CD4-positive, alpha-beta T cell treated with Interleukin-4 for 1 hour (primary cell): ENCODE results near the gene AGPAT3.
A peak's percentile ranks its signal among the peaks of the same experiment; 100 is the strongest.

ENCODE experiments used
- DNase-seq, 2 donors: peaks; one replicate each; pipeline ENCODE4 v3.0.0-alpha.2; 2020 to 2022

Gene AGPAT3

DNA sequence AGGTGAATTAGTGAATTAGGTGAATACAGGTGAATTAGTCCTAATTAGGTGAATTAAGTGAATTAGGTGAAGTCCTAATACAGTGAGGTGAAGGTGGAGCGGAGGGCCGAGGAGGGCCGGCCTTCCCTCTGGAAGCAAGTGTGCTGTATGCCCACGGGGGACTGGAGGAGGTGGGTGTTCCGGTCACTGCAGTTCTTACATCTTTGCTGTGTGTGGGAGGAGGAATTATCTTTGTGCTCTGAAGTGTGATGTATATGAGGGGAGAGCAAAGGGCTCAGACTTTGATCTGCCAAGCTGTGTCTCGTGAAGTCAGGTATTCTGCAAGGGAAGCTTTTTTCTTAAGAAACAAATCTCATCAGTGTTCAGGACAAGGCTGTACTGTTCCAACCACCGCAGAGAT, 45.4 kb downstream of the AGPAT3 start:
- no peak for DNase-seq

- no peak for DNase-seq
These were observed 46.3 kb downstream of the AGPAT3 start for GRCh38 chr21:43911015-43911934.

DNA sequence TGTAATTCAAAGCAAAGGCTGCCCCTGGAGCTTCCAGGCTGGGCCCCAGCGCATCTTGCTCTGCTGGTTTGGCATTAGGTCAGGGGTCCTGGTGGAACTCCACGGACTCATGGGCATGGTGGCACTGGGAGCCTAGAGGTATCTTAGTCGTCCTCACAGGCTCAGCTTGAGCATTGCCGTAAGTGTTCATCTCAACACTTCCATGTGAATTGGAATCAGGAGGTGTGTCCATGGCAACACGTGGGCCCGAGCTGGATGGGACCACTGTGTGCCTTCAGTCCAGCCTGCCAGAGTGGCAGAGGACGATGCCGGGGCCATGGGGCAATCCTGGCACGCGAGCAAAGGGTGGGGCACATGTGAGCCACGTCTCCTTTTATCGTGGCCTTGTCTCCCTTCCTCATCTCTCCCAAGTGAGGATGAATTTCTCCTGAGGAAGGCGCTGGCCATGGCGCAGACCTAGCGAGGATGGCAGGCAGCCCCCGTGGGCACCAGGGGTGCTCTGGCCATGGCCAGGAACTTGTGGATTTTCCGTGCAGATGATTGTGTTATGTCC, 47.0 kb downstream of the AGPAT3 start:
- no peak for DNase-seq

- DNase-seq: no peak
These were observed 47.5 kb downstream of the AGPAT3 start for GRCh38 chr21:43912500-43912899.

DNA sequence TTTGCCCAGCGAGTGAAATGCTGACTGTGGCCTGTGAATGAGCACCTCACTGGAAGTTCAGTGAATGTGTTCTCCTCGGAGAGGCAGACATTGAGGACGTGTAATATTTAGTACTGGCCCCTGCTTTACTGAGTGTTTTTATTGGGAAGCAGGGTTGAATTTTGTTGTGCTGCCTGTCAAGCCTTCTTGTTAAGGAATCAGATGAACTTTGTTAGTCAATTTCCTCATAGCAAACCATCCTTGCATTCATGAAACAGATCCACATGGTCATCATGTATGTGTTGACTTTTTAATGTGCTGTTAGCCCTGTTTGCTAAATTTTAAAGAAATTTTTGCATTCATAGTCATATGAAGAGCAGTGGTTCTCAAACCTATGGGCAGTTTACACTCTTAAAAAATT, 47.9 kb downstream of the AGPAT3 start:
- DNase-seq: no peak

- no peak for DNase-seq
These were observed 48.9 kb downstream of the AGPAT3 start for GRCh38 chr21:43913928-43914327.

DNA sequence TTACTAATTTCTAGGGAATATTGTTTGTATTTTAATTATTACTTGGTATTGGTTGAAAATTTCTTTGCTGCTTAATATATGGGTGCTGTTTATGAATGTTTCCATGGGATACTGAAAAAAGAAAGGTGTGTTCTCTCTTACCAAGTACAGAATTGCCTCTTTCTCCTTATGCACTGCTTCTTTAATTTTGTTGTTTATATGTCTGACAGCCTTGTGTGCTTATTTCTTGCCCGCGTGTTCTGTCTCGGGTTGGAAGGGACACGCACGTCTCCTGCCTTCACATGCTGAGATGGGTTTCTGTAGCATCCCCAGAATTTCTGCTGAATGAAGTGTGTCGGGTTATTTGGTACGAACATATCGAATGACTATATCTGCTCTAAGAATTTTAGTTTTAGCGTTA, 51.1 kb downstream of the AGPAT3 start:
- no peak for DNase-seq

- DNase-seq: peak; percentile 65 to 68
These were observed 51.9 kb downstream of the AGPAT3 start for GRCh38 chr21:43916691-43917514.

GRCh38 chr21:43917515-43918384, 52.7 kb downstream of the AGPAT3 start:
- peak; percentile 38 to 60 for DNase-seq

- DNase-seq: no peak
These were observed 53.4 kb downstream of the AGPAT3 start for GRCh38 chr21:43918385-43918947.

DNA sequence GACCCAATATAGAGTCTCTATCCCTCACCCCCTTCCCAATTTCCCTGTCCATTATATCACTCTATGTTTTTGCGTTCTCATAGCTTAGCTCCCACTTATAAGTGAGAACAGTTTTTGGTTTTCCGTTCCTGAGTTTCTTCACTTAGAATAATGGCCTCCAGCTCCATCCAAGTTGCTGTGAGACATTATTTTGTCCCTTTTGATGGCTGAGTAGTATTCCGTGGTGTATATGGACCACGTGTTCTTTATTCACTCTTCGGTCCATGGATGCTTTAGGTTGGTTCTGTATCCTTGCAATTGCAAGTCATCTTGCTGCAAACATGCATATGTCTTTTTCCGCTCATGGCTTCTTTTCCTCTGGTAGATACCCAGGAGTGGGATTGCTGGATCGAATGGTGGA, 54.3 kb downstream of the AGPAT3 start:
- DNase-seq: no peak

- DNase-seq: no peak
These were observed 55.1 kb downstream of the AGPAT3 start for GRCh38 chr21:43919871-43920801.

- peak; percentile 32 to 51 for DNase-seq
These were observed 56.6 kb downstream of the AGPAT3 start for GRCh38 chr21:43921571-43921978.

GRCh38 chr21:43921979-43922945, 57.2 kb downstream of the AGPAT3 start:
- DNase-seq: peak; percentile 45 to 61

GRCh38 chr21:43922949-43923348, 57.9 kb downstream of the AGPAT3 start:
- no peak for DNase-seq

- DNase-seq: no peak
These were observed 58.4 kb downstream of the AGPAT3 start for GRCh38 chr21:43923391-43923790.

DNA sequence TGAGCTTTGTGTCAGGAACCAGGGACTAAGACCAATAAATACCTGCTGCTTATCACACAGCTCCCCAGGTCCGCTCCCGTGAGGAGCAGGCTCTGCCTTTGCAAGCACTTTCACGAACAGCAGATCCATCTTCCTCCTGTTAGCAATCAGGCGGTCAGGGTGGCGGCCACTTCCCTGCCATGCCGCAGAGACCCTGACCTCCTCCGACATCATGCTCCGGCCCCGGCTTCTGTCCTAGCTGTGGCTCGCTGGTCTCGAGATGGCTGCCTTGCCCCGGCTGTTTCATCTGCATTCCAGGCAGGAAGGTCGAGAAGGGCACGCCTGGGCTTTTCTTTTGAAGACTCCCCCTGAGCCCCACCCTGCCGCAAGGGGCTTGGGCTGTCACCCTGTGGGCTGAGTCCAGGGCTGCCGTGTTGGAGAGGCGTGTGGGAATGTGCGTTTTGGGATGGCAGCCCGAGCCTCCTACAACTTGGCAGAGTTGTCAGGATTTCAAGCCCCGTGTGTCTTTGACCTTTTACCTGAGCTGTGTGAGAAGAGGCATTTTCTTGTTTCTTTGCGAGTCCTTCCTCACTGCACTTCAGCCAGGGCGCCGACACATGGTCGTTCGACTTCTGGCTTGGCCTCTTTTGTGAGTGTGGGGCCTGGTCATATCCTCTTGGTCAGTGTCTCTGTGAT, 59.5 kb downstream of the AGPAT3 start:
- DNase-seq: no peak

DNA sequence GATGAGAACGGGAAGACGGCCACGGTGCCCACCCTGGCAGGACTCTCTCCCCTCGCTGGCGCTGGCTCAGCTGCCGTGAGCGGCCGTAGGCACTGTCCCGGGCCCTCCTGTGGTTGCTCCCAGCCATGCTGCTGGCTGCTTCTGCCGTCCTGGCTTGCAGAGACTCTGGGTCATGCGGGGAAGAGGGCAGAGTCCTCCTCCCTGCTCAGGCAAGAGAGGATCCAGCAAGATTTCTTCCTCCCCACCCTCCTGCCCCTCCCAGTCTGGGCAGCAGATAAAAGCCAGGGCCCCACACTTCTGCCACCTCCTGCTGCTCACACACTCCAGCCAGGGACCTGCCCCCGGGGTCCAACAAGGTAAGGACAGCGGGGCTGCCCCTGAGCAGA, 60.1 kb downstream of the AGPAT3 start:
- DNase-seq: no peak

GRCh38 chr21:43925609-43926008, 60.6 kb downstream of the AGPAT3 start:
- DNase-seq: no peak
